ENCODE results near the gene ARAP1. TPM values are rescaled to one million over a fixed set of nuclear protein-coding genes. Genes with fewer than 3 reads are reported as not detected.

ARAP1 gene
- total and polyA plus RNA-seq, 2 donors (not counting 3 experiments of a cell fraction or from before 2014, with no cell fraction given) = 36.8 to 66.2 TPM

- H4K20me1 ChIP-seq (replicated peaks; ENCODE audit: control insufficient read depth, extremely low read depth, insufficient read depth, low read length) = no peaks in the 10 kb centered on the region
- no peaks in the 10 kb centered on the region for H3K9me1 ChIP-seq (replicated peaks; ENCODE audit: control insufficient read depth, extremely low read depth, insufficient read depth, low read length)
- intact Hi-C loops (cut with micrococcal nuclease) (loop anchor here (1.0 to 5.0 kb wide), 3 partner anchors 41 to 206 kb away; partner anchors contain the start of gene ARAP1), dilution Hi-C loops (cut with MboI; ENCODE audit: extremely low pct_ligation_motif_present, low sequenced_read_pairs) (no loop called here)
- FAIRE-seq (no peak), DNase-seq (ENCODE audit: low read depth, low spot score) (no peak)
- H3K79me2 ChIP-seq (ENCODE audit: control insufficient read depth, insufficient read depth, low read length) = no peaks in the 10 kb centered on the region
- no peaks in the 10 kb centered on the region for H3K9me3 ChIP-seq (replicated peaks; ENCODE audit: control insufficient read depth, insufficient read depth, low read length)
- TF ChIP-seq POLR2AphosphoS5 (IDR thresholded peaks at IDR 0.05; ENCODE audit: insufficient read depth, low read depth, low read length) = no peak
- no peak for TF ChIP-seq EZH2 (IDR thresholded peaks at IDR 0.05; ENCODE audit: borderline replicate concordance, low read depth, low read length, severe bottlenecking)
- POLR2A ChIA-PET = interaction anchor here (1.2 kb wide), 1 partner anchor 68 kb away, joined by 4 read pairs; no protein-coding TSS in a partner anchor
- CTCF ChIA-PET = interaction anchor here (0.7 to 4.2 kb wide), 13 partner anchors 11 to 496 kb away, joined by 3 to 136 read pairs (median 5); partner anchors contain the start of gene ATG16L2
- H3K27me3 ChIP-seq (ENCODE audit: control insufficient read depth in 2 of 2, insufficient read depth in 2 of 2, low read length in 2 of 2) = no peaks in the 10 kb centered on the region
- H3K36me3 ChIP-seq (ENCODE audit: control insufficient read depth in 2 of 2, extremely low read depth in 1 of 2, insufficient read depth in 2 of 2, low read length in 2 of 2) = no peaks in the 10 kb centered on the region
- H3K27ac ChIP-seq (ENCODE audit: insufficient read depth, low read depth, low read length) = peak overlapping the region; percentile 50
- no TSS peak for BruUV-seq (replicated peaks)
- H3K9ac ChIP-seq (replicated peaks; ENCODE audit: extremely low read depth, insufficient read depth, low read length) = peak overlapping the region; percentile 46
- H3K4me1 ChIP-seq (ENCODE audit: control insufficient read depth, extremely low read depth, insufficient read depth, low read length) = peaks cover 3% of the 10 kb centered on the region
- peak overlapping the region; percentile 12 for H3K4me2 ChIP-seq (ENCODE audit: insufficient read depth, low read length)
- H2AFZ ChIP-seq (ENCODE audit: low read depth, low read length) = peak overlapping the region; percentile 82
- H3K4me3 ChIP-seq (replicated peaks in 1 of 3; ENCODE audit: insufficient read depth in 1 of 3, low read depth in 1 of 3, low read length in 3 of 3) = no peak overlapping the region
Measured at GRCh38 chr11:72793076-72793424, 40.8 kb upstream of the ARAP1 start.

GRCh38 chr11:72792437-72793021 lies 40.3 kb upstream of the ARAP1 start:
- dilution Hi-C loops (cut with MboI; ENCODE audit: extremely low pct_ligation_motif_present, low sequenced_read_pairs) = no loop called here
- no TSS peak for BruUV-seq (replicated peaks)
- Histone ChIP-seq H2AFZ (ENCODE audit: low read depth, low read length) (peak overlapping the region; percentile 82), H3K9me3 (replicated peaks; ENCODE audit: control insufficient read depth, insufficient read depth, low read length) (no peaks in the 10 kb centered on the region), H4K20me1 (replicated peaks; ENCODE audit: control insufficient read depth, extremely low read depth, insufficient read depth, low read length) (no peaks in the 10 kb centered on the region), H3K36me3 (ENCODE audit: control insufficient read depth in 2 of 2, extremely low read depth in 1 of 2, insufficient read depth in 2 of 2, low read length in 2 of 2) (no peaks in the 10 kb centered on the region), H3K79me2 (ENCODE audit: control insufficient read depth, insufficient read depth, low read length) (no peaks in the 10 kb centered on the region), H3K4me2 (ENCODE audit: insufficient read depth, low read length) (no peak overlapping the region), H3K4me1 (ENCODE audit: control insufficient read depth, extremely low read depth, insufficient read depth, low read length) (peaks cover 3% of the 10 kb centered on the region), H3K9ac (replicated peaks; ENCODE audit: extremely low read depth, insufficient read depth, low read length) (no peak overlapping the region), H3K27ac (ENCODE audit: insufficient read depth, low read depth, low read length) (no peak overlapping the region), H3K9me1 (replicated peaks; ENCODE audit: control insufficient read depth, extremely low read depth, insufficient read depth, low read length) (no peaks in the 10 kb centered on the region), H3K4me3 (replicated peaks in 1 of 3; ENCODE audit: insufficient read depth in 1 of 3, low read depth in 1 of 3, low read length in 3 of 3) (no peak overlapping the region), H3K27me3 (ENCODE audit: control insufficient read depth in 2 of 2, insufficient read depth in 2 of 2, low read length in 2 of 2) (no peaks in the 10 kb centered on the region)
- no peak for TF ChIP-seq JUN (IDR thresholded peaks at IDR 0.05; ENCODE audit: borderline replicate concordance, insufficient read depth, insufficient read length, low read depth)
- no peak for TF ChIP-seq EZH2 (IDR thresholded peaks at IDR 0.05; ENCODE audit: borderline replicate concordance, low read depth, low read length, severe bottlenecking)
- TF ChIP-seq GATA2 (IDR thresholded peaks at IDR 0.05; ENCODE audit: insufficient read depth, insufficient read length, low read depth, low read length) = no peak
- TF ChIP-seq FOS (IDR thresholded peaks at IDR 0.05; ENCODE audit: borderline replicate concordance, insufficient read depth, low read length) = no peak
- TF ChIP-seq POLR2AphosphoS5 (IDR thresholded peaks at IDR 0.05; ENCODE audit: insufficient read depth, low read depth, low read length) = no peak
- TF ChIP-seq MYC (IDR thresholded peaks at IDR 0.05; ENCODE audit: low read depth, low read length) = no peak
- no peak for TF ChIP-seq POLR2A (IDR thresholded peaks at IDR 0.05; ENCODE audit: low read depth, low read length)
- no peak for TF ChIP-seq CTCF (IDR thresholded peaks at IDR 0.05; ENCODE audit: extremely low read depth in 1 of 2, insufficient read depth in 1 of 2, low read depth in 1 of 2, low read length in 2 of 2)
- TF ChIP-seq MAX (IDR thresholded peaks at IDR 0.05; ENCODE audit: insufficient read depth, insufficient read length) = no peak
- ChIA-PET CTCF (interaction anchor here (0.7 to 4.2 kb wide), 13 partner anchors 10 to 497 kb away, joined by 3 to 136 read pairs (median 5); partner anchors contain the start of gene ATG16L2), POLR2A (interaction anchor here (1.2 kb wide), 1 partner anchor 68 kb away, joined by 4 read pairs; no protein-coding TSS in a partner anchor)
- DNase-seq (ENCODE audit: low read depth, low spot score) = no peak
- intact Hi-C loops (cut with micrococcal nuclease) = loop anchor here (1.0 to 5.0 kb wide), 3 partner anchors 40 to 205 kb away; partner anchors contain the start of gene ARAP1
- FAIRE-seq = no peak
